Fibroblast of mammary gland (primary cell): ENCODE measurements around the gene CST9L.

Source experiments
- DNase-seq: peaks from one replicate; pipeline ENCODE4 v3.0.0-alpha.2; 2010; ENCODE audit warnings: low read depth
- H3K4me3 ChIP-seq: 2 replicates; pipeline ENCODE4 v1.5.1; 2011; ENCODE audit warnings: low read depth, mild to moderate bottlenecking, low read length, moderate library complexity; ENCODE audit not compliant: control insufficient read depth
- CTCF ChIP-seq: conservative IDR thresholded peaks from 2 replicates; pipeline ENCODE4 v1.5.1; 2011; ENCODE audit warnings: low read depth, low read length, inconsistent platforms; ENCODE audit not compliant: control insufficient read depth, insufficient read depth

The CST9L gene

GRCh38 chr20:23607497-23608245 is 39.4 kb upstream of the CST9L start:
- H3K4me3 ChIP-seq: no peak overlapping the region
- no peak for TF ChIP-seq CTCF
- DNase-seq: no peak

- H3K4me3 ChIP-seq: no peak overlapping the region
- DNase-seq: peak; percentile 77
- peak; percentile 94 for TF ChIP-seq CTCF
Observed at GRCh38 chr20:23606652-23607049, 38.4 kb upstream of the CST9L start.

GRCh38 chr20:23605867-23606651 is 37.8 kb upstream of the CST9L start, which contains the start of gene CST9:
Gene CST9, minus strand, starts transcription at chr20:23605917. Its CDS starts 53 bp downstream, at chr20:23605864.
- TF ChIP-seq CTCF: no peak
- no peak for DNase-seq
- no peak within 1 kb of the TSS for H3K4me3 ChIP-seq

- no peak for DNase-seq
Observed at GRCh38 chr20:23604306-23604705, 36.0 kb upstream of the CST9L start.

GRCh38 chr20:23603321-23603720 is 35.0 kb upstream of the CST9L start:
- H3K4me3 ChIP-seq: no peak overlapping the region
- no peak for TF ChIP-seq CTCF
- no peak for DNase-seq

More at GRCh38 chr20:23604306-23604705, 36.0 kb upstream of the CST9L start:
- no peak overlapping the region for H3K4me3 ChIP-seq
- TF ChIP-seq CTCF: no peak

- TF ChIP-seq CTCF: no peak
- no peak overlapping the region for H3K4me3 ChIP-seq
- DNase-seq: no peak
Observed at GRCh38 chr20:23602699-23603098, 34.4 kb upstream of the CST9L start.
